ENCODE data around the gene GLIS1. TPM values are rescaled to one million over a fixed set of nuclear protein-coding genes. Genes with fewer than 3 reads are reported as not detected.

Gene GLIS1
- total and polyA plus RNA-seq, 10 of the 15 experiments (the other 5 are each of a cell fraction or from before 2014, with no cell fraction given): not detected

DNA sequence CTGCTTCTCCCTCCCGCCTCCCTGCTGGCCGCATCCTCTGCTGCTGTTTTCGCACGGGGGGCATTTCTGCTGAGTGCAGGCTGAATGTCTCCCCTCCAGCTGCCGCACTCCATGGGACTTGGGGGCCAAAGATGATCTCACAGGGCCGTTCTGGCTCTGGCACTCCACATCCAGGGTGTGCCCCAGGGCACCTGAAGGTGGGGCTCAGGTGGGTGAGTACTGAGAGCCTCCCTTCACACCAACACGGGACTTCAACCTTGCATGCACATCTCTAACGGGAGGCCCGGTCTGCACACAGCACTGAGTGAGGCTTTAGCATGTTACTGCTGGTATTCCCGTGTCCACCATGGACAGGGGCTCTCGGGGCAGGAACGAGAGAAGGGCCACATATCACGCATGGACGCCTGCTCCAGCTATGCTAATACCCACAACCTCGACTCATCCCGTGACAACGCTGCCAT, 190.9 kb downstream of the GLIS1 start:
- Histone ChIP-seq H4K20me1 (ENCODE audit: control insufficient read depth, insufficient read depth) (no peaks in the 10 kb centered on the region), H2AFZ (ENCODE audit: control insufficient read depth, low read depth, low read length) (no peak overlapping the region), H3K9ac (ENCODE audit: control insufficient read depth, insufficient read depth, low read length) (no peak overlapping the region), H3K27me3 (replicated peaks in 1 of 2; ENCODE audit: control insufficient read depth in 2 of 2, insufficient read depth in 2 of 2, low read length in 1 of 2) (peaks cover 0 to 1% of the 10 kb centered on the region in 2 experiments; a peak in 3 of 4 replicates), H3K4me3 (no peak overlapping the region), H3K4me2 (ENCODE audit: control insufficient read depth, insufficient read depth) (no peak overlapping the region), H3K27ac (ENCODE audit: control insufficient read depth, insufficient read depth) (no peak overlapping the region), H3K79me2 (ENCODE audit: control insufficient read depth, insufficient read depth, low read length) (no peaks in the 10 kb centered on the region), H3K4me1 (ENCODE audit: control insufficient read depth, insufficient read depth, low read length) (no peaks in the 10 kb centered on the region), H3K36me3 (ENCODE audit: control insufficient read depth in 2 of 2, insufficient read depth in 2 of 2, low read length in 1 of 2) (no peaks in the 10 kb centered on the region), H3K9me3 (replicated peaks; ENCODE audit: control insufficient read depth, insufficient read depth, low read length) (no peaks in the 10 kb centered on the region)
- 50% methylated on average over 17 of the region's 17 CpGs for WGBS (ENCODE audit: insufficient coverage, insufficient replicate concordance, low lambda C conversion rate, missing lambda C conversion rate)
- BruUV-seq (replicated peaks): no TSS peak
- POLR2A ChIA-PET: no interaction called here
- ATAC-seq (no peak), FAIRE-seq (no peak), DNase-seq (ENCODE audit: low read depth, low spot score) (no peak)
- intact Hi-C loops (cut with micrococcal nuclease; ENCODE audit: unreplicated experiment) (no loop called here), in situ Hi-C loops (cut with MboI) (no loop called here)
- TF ChIP-seq POLR2A (IDR thresholded peaks at IDR 0.05; ENCODE audit: low read depth, low read length) (no peak), GABPA (IDR thresholded peaks at IDR 0.05; ENCODE audit: low read depth) (no peak), ASH2L (IDR thresholded peaks at IDR 0.05; ENCODE audit: borderline replicate concordance, low read depth) (no peak), MEF2B (IDR thresholded peaks at IDR 0.05; ENCODE audit: partially characterized antibody, poor library complexity, severe bottlenecking) (no peak), JUNB (IDR thresholded peaks at IDR 0.05) (no peak), NFIC (IDR thresholded peaks at IDR 0.05; ENCODE audit: low read depth, low read length) (no peak), WRNIP1 (IDR thresholded peaks at IDR 0.05; ENCODE audit: borderline replicate concordance, low read depth, low read length) (no peak), BHLHE40 (IDR thresholded peaks at IDR 0.05; ENCODE audit: borderline replicate concordance in 1 of 2, low read depth in 2 of 2, low read length in 1 of 2) (no peak), IKZF2 (IDR thresholded peaks at IDR 0.05) (no peak), NFYA (IDR thresholded peaks at IDR 0.05; ENCODE audit: borderline replicate concordance, low read depth, low read length) (no peak), SRF (IDR thresholded peaks at IDR 0.05; ENCODE audit: low read depth in 2 of 2, low read length in 2 of 2) (no peak)
- TF ChIP-seq, protein P1, sequence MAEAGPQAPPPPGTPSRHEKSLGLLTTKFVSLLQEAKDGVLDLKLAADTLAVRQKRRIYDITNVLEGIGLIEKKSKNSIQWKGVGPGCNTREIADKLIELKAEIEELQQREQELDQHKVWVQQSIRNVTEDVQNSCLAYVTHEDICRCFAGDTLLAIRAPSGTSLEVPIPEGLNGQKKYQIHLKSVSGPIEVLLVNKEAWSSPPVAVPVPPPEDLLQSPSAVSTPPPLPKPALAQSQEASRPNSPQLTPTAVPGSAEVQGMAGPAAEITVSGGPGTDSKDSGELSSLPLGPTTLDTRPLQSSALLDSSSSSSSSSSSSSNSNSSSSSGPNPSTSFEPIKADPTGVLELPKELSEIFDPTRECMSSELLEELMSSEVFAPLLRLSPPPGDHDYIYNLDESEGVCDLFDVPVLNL (IDR thresholded peaks at IDR 0.05; ENCODE audit: low read depth, low read length): no peak
- TF ChIP-seq, protein P2, sequence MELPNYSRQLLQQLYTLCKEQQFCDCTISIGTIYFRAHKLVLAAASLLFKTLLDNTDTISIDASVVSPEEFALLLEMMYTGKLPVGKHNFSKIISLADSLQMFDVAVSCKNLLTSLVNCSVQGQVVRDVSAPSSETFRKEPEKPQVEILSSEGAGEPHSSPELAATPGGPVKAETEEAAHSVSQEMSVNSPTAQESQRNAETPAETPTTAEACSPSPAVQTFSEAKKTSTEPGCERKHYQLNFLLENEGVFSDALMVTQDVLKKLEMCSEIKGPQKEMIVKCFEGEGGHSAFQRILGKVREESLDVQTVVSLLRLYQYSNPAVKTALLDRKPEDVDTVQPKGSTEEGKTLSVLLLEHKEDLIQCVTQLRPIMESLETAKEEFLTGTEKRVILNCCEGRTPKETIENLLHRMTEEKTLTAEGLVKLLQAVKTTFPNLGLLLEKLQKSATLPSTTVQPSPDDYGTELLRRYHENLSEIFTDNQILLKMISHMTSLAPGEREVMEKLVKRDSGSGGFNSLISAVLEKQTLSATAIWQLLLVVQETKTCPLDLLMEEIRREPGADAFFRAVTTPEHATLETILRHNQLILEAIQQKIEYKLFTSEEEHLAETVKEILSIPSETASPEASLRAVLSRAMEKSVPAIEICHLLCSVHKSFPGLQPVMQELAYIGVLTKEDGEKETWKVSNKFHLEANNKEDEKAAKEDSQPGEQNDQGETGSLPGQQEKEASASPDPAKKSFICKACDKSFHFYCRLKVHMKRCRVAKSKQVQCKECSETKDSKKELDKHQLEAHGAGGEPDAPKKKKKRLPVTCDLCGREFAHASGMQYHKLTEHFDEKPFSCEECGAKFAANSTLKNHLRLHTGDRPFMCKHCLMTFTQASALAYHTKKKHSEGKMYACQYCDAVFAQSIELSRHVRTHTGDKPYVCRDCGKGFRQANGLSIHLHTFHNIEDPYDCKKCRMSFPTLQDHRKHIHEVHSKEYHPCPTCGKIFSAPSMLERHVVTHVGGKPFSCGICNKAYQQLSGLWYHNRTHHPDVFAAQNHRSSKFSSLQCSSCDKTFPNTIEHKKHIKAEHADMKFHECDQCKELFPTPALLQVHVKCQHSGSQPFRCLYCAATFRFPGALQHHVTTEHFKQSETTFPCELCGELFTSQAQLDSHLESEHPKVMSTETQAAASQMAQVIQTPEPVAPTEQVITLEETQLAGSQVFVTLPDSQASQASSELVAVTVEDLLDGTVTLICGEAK (IDR thresholded peaks at IDR 0.05; ENCODE audit: borderline replicate concordance): no peak
- TF ChIP-seq, protein P3, sequence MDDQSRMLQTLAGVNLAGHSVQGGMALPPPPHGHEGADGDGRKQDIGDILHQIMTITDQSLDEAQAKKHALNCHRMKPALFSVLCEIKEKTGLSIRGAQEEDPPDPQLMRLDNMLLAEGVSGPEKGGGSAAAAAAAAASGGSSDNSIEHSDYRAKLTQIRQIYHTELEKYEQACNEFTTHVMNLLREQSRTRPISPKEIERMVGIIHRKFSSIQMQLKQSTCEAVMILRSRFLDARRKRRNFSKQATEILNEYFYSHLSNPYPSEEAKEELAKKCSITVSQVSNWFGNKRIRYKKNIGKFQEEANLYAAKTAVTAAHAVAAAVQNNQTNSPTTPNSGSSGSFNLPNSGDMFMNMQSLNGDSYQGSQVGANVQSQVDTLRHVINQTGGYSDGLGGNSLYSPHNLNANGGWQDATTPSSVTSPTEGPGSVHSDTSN (IDR thresholded peaks at IDR 0.05; ENCODE audit: insufficient replicate concordance, low read depth, low read length): no peak
- CTCF ChIA-PET: no interaction called here
- RAD21 ChIA-PET (ENCODE audit: unreplicated experiment): no interaction called here
- SMC1A ChIA-PET (ENCODE audit: uncharacterized antibody, unreplicated experiment): no interaction called here

Measured in GM12878 (cell line).